GM12864 (cell line): Measurements from ENCODE around the gene KRABD2.

ENCODE experiments used
- DNase-seq: peaks from one replicate; pipeline ENCODE4 v3.0.0-alpha.2; 2011; ENCODE audit warnings: low read depth
- H3K4me3 ChIP-seq: 2 replicates; pipeline ENCODE4 v1.5.1; 2011; ENCODE audit warnings: mild to moderate bottlenecking, low read depth, low read length, control low read depth
- CTCF ChIP-seq: IDR thresholded peaks from 2 replicates; pipeline ENCODE4 v1.5.1; 2011; ENCODE audit warnings: low read depth, mild to moderate bottlenecking, moderate library complexity, low read length, control low read depth, inconsistent platforms; ENCODE audit errors: missing control alignments

Gene KRABD2

GRCh38 chr17:8372422-8372821 is 4.1 kb downstream of the KRABD2 start:
- no peak for DNase-seq
- no peak overlapping the region for H3K4me3 ChIP-seq
- TF ChIP-seq CTCF, result no peak

GRCh38 chr17:8371786-8372185 is 4.7 kb downstream of the KRABD2 start:
- TF ChIP-seq CTCF, result no peak
- DNase-seq, result no peak
- no peak overlapping the region for H3K4me3 ChIP-seq

GRCh38 chr17:8369944-8370343 is 6.6 kb downstream of the KRABD2 start:
- TF ChIP-seq CTCF, result no peak
- DNase-seq, result no peak
- H3K4me3 ChIP-seq, result no peak overlapping the region

- H3K4me3 ChIP-seq, result no peak overlapping the region
- no peak for DNase-seq
- TF ChIP-seq CTCF, result no peak
Measured at GRCh38 chr17:8368193-8368592, 8.3 kb downstream of the KRABD2 start.

GRCh38 chr17:8366231-8366630 is 10.3 kb downstream of the KRABD2 start:
- no peak for TF ChIP-seq CTCF
- H3K4me3 ChIP-seq, result no peak overlapping the region
- DNase-seq, result no peak

- no peak for TF ChIP-seq CTCF
- no peak overlapping the region for H3K4me3 ChIP-seq
- no peak for DNase-seq
Measured at GRCh38 chr17:8365143-8365542, 11.4 kb downstream of the KRABD2 start.

GRCh38 chr17:8362651-8363332 is 13.7 kb downstream of the KRABD2 start:
- no peak overlapping the region for H3K4me3 ChIP-seq
- TF ChIP-seq CTCF, result no peak
- DNase-seq, result no peak
